Measurements from ENCODE around the gene LLGL2.

Gene LLGL2

DNA sequence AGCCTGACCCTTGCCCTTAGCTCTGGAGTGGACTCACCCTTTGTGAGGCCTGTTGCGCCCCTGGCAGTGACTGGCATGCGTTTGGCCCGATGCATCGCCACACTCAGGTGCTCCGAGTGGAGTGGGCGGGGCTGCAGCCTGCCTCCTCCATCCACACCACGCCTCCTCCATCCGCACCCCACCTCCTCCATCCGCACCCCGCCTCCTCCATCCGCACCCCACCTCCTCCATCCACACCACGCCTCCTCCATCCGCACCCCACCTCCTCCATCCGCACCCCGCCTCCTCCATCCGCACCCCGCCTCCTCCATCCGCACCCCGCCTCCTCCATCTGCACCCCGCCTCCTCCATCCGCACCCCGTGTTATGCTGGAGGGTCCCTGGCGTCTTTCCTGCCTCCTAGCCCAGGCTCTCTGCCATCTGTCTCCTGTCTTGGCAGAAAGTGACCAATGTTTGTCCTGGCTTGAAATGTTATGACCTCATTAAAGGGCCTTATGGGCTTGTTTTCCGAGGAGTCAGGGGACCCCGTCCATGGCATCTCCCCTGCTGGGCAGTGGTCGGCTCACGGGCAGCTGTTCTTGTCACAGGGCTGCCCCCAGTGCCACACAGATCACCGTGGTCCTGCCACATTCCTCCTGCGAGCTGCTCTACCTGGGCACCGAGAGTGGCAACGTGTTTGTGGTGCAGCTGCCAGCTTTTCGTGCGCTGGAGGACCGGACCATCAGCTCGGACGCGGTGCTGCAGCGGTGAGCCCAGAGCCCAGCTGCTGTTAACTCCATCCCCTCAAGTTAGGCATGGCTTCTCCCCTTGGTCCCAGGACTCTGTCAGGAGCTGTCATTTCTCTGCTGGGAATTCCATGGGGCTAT is 33.4 kb downstream of the LLGL2 start:
- TF ChIP-seq EZH2phosphoT487 (IDR thresholded peaks at IDR 0.05; ENCODE audit: borderline replicate concordance, low read length): no peak
- TF ChIP-seq, protein P1, sequence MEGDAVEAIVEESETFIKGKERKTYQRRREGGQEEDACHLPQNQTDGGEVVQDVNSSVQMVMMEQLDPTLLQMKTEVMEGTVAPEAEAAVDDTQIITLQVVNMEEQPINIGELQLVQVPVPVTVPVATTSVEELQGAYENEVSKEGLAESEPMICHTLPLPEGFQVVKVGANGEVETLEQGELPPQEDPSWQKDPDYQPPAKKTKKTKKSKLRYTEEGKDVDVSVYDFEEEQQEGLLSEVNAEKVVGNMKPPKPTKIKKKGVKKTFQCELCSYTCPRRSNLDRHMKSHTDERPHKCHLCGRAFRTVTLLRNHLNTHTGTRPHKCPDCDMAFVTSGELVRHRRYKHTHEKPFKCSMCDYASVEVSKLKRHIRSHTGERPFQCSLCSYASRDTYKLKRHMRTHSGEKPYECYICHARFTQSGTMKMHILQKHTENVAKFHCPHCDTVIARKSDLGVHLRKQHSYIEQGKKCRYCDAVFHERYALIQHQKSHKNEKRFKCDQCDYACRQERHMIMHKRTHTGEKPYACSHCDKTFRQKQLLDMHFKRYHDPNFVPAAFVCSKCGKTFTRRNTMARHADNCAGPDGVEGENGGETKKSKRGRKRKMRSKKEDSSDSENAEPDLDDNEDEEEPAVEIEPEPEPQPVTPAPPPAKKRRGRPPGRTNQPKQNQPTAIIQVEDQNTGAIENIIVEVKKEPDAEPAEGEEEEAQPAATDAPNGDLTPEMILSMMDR (IDR thresholded peaks at IDR 0.05; ENCODE audit: low read depth, low read length, poor library complexity, severe bottlenecking): no peak
- Histone ChIP-seq H3K4me1 (ENCODE audit: control insufficient read depth, low read length) (no peaks in the 10 kb centered on the region), H3K27ac (ENCODE audit: low read depth, low read length) (no peak overlapping the region), H3K9me2 (replicated peaks; ENCODE audit: control insufficient read depth, low read length) (no peaks in the 10 kb centered on the region), H4K20me1 (ENCODE audit: control insufficient read depth, insufficient read depth, low read depth, low read length) (no peaks in the 10 kb centered on the region), H3F3A (ENCODE audit: control insufficient read depth, insufficient read depth) (no peaks in the 10 kb centered on the region), H3K9me3 (ENCODE audit: control insufficient read depth, insufficient read depth, low read length) (no peaks in the 10 kb centered on the region), H3K79me2 (ENCODE audit: control insufficient read depth, low read length) (no peaks in the 10 kb centered on the region), H3K27me3 (ENCODE audit: control insufficient read depth, low read length) (no peaks in the 10 kb centered on the region), H3K4me3 (ENCODE audit: low read length) (no peak overlapping the region), H3K36me3 (ENCODE audit: control insufficient read depth, low read length) (no peaks in the 10 kb centered on the region), H3K4me2 (ENCODE audit: low read length) (no peak overlapping the region)

DNA sequence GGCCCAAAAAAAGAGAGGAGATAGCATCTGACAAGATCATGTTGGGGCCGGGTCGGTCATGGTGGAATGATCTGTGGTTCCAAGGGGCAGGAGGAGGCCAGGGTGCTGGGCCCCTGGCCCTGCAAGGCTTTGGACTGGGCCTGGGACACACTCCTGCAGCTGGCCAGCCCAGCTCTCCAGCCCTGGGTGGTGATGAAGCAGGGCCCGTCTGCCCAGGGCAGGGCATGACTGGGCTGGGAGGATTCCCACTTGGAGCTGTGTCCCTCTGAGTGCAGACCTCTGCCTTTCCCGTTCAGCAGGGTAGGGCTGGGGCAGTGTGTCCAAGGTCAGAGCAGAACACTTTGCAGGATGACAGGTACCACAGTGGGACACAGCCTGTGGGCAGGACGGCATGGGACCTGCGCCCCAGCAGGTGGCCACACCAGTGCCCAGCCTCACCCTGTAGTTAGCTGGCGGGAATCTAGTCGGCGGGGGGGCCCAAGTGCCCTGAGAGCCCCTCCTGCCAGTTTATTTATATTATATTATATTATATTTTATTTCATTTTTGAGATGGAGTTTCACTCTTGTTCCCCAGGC is 34.5 kb downstream of the LLGL2 start:
- H3K27ac ChIP-seq (ENCODE audit: low read depth, low read length): no peak overlapping the region
- H3K27me3 ChIP-seq (ENCODE audit: control insufficient read depth, low read length): no peaks in the 10 kb centered on the region
- no peaks in the 10 kb centered on the region for H4K20me1 ChIP-seq (ENCODE audit: control insufficient read depth, insufficient read depth, low read depth, low read length)
- no peaks in the 10 kb centered on the region for H3F3A ChIP-seq (ENCODE audit: control insufficient read depth, insufficient read depth)
- TF ChIP-seq, protein P1 (IDR thresholded peaks at IDR 0.05; ENCODE audit: low read depth, low read length, poor library complexity, severe bottlenecking): no peak
- TF ChIP-seq EZH2phosphoT487 (IDR thresholded peaks at IDR 0.05; ENCODE audit: borderline replicate concordance, low read length): no peak
- H3K79me2 ChIP-seq (ENCODE audit: control insufficient read depth, low read length): no peaks in the 10 kb centered on the region
- no peaks in the 10 kb centered on the region for H3K9me3 ChIP-seq (ENCODE audit: control insufficient read depth, insufficient read depth, low read length)
- no peaks in the 10 kb centered on the region for H3K36me3 ChIP-seq (ENCODE audit: control insufficient read depth, low read length)
- no peaks in the 10 kb centered on the region for H3K4me1 ChIP-seq (ENCODE audit: control insufficient read depth, low read length)
- H3K9me2 ChIP-seq (replicated peaks; ENCODE audit: control insufficient read depth, low read length): no peaks in the 10 kb centered on the region
- H3K4me3 ChIP-seq (ENCODE audit: low read length): no peak overlapping the region
- no peak overlapping the region for H3K4me2 ChIP-seq (ENCODE audit: low read length)

DNA sequence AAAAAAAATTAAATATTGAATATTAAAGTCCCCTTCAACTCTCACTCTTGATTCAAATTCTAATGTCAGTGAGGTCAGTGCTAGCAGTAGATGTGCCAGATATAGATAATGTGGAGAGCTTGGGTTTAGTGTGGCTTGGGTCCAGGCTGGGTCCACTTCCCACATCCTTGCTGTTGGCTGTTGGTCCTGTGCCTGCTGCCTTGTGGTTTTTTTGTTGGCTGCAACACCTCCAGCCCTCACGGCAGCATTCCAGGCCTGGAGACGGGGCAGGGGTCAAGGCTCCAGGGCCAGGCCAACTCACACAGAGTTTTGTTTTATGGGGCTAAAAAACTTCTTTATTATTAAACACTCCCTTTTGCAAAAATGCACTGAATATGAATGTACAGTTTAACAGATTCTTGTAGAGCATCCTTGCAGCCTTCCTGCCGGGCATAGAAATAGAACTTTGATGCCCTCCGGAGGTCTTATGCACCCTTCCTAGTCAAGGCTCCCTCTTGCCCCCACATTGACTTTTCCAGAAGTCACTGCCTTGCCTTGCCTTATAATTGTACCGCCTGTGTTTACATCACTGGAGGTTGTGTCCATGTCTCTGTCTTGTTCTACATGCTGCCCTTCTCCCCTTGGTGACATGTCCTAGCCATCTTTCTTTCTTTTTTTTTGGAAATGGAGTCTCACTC is 36.6 kb downstream of the LLGL2 start:
- H3K9me3 ChIP-seq (ENCODE audit: control insufficient read depth, insufficient read depth, low read length): no peaks in the 10 kb centered on the region
- no peak overlapping the region for H3K27ac ChIP-seq (ENCODE audit: low read depth, low read length)
- peaks cover 9% of the 10 kb centered on the region for H3K4me1 ChIP-seq (ENCODE audit: control insufficient read depth, low read length)
- H3K9me2 ChIP-seq (replicated peaks; ENCODE audit: control insufficient read depth, low read length): no peaks in the 10 kb centered on the region
- no peaks in the 10 kb centered on the region for H3K36me3 ChIP-seq (ENCODE audit: control insufficient read depth, low read length)
- no peaks in the 10 kb centered on the region for H3K79me2 ChIP-seq (ENCODE audit: control insufficient read depth, low read length)
- H4K20me1 ChIP-seq (ENCODE audit: control insufficient read depth, insufficient read depth, low read depth, low read length): no peaks in the 10 kb centered on the region
- TF ChIP-seq, protein P1 (IDR thresholded peaks at IDR 0.05; ENCODE audit: low read depth, low read length, poor library complexity, severe bottlenecking): no peak
- TF ChIP-seq EZH2phosphoT487 (IDR thresholded peaks at IDR 0.05; ENCODE audit: borderline replicate concordance, low read length): no peak
- no peak overlapping the region for H3K4me2 ChIP-seq (ENCODE audit: low read length)
- no peaks in the 10 kb centered on the region for H3K27me3 ChIP-seq (ENCODE audit: control insufficient read depth, low read length)
- no peaks in the 10 kb centered on the region for H3F3A ChIP-seq (ENCODE audit: control insufficient read depth, insufficient read depth)
- no peak overlapping the region for H3K4me3 ChIP-seq (ENCODE audit: low read length)
